CD4-positive, alpha-beta T cell treated with Interleukin-17A for 4 hours (primary cell): Measurements from ENCODE around the gene SENP3.

Source experiments
- DNase-seq: peaks from one replicate; pipeline ENCODE4 v3.0.0-alpha.2; 2020; ENCODE audit warnings: mixed read lengths

The SENP3 gene

DNA sequence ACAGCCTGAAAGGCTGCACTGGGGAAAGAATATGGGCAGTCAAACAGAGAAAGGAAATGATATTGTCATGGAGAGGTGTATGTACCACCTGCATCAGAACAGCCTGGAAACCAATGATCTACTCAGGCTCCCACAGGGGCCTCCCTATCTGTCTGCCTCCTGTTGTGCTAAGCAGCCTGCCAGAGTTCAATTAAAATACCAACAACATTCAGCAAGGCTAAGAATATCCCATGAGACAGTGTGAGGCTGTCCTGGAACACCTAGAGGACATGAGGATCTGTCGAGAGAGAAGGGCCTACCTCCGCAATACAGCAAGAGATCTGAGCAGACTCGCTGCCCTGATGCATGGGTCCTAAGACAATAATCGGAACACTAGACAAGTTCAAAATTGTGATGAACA lies 44.6 kb downstream of the SENP3 start:
- DNase-seq = no peak

GRCh38 chr17:7610641-7611040 lies 48.9 kb downstream of the SENP3 start:
- no peak for DNase-seq

GRCh38 chr17:7611635-7612293 lies 50.0 kb downstream of the SENP3 start:
- DNase-seq = no peak

GRCh38 chr17:7612294-7612640 lies 50.5 kb downstream of the SENP3 start:
- DNase-seq = no peak

DNA sequence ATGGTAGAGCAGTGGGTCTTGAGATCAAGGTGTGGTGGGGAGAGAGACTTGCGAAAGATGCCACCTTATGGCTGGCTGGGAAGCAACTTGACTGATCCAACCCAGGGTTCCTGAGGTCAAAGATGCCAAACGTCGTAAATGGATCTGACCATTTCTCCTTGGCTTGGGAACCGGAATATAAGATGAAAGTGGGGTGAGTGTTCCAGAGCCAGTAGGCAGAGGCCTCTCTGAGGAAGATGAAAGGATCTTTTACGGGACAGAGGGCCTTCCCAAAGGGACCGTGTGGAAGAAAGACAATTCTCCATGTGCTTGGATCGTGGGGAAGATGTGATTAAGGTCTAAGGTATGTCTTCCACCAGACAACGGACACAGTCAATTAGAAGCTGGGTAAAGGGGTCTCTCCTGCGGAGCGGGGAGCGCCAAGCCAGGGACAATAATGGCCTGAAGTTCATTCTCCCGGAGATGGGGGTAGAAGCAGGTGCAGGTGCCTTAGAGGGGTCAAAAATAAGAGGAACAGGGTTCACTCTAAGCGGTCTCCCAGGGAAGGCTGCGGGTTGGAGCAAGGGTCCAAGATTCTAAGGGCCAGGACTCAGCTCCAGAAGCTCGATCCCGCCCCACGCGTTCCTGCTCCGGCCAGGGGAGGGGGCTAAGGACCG lies 52.2 kb downstream of the SENP3 start:
- DNase-seq = no peak

GRCh38 chr17:7614425-7615264 lies 52.9 kb downstream of the SENP3 start, which contains the start of gene FXR2:
FXR2 (minus strand) TSS chr17:7614897; CDS start chr17:7614532, 365 bp downstream.
- DNase-seq = peak; percentile 98

GRCh38 chr17:7615265-7615747 lies 53.6 kb downstream of the SENP3 start:
- DNase-seq = no peak

DNA sequence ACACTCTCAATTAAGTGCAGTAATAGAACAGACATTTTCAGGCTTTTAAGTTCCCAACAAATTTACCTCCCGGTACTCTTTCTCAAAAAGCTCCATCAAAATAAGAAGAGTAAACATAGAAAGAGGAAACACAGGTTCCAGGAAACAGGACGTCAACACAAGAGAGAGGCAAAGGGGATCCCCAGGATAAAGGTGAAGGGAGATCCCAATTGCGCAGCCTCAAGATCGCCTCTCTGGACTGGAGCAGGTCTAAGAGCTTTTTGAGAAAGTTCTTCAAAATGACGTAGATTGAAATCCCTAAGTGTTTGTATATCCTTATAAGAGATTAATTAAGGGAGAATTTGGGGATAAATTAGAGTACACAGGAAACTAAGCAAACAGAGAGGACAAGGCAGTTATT lies 56.9 kb downstream of the SENP3 start:
- DNase-seq = no peak

DNA sequence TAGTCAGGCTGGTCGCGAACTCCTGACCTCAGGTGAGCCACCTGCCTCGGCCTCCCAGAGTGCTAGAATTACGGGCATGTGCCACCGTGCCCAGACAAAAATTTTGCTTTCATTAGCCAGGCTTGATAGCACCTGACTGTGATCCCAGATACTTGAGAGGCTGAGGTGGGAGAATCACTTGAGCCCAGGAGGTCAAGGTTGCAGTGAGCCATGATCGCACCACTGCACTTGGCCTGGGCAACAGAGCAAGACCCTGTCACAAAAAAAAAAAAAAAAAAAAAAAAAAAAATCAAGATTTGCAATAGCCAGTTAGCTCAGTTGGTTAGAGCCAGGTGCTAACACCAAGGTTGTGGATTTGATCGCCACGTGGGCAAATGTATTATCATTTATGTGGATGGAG lies 59.1 kb downstream of the SENP3 start:
- DNase-seq = no peak
